Muscle layer of duodenum (tissue), 2 donors: Measurements from ENCODE around the gene ODAD4.
A peak's percentile ranks its signal among the peaks of the same experiment; 100 is the strongest.

Experiments
- H3K27ac ChIP-seq: one replicate; pipeline ENCODE4 v1.7.0; 2013; ENCODE audit warnings: mild to moderate bottlenecking, low read length
- H3K27me3 ChIP-seq: one replicate; pipeline ENCODE4 v1.7.0; 2013; ENCODE audit warnings: low read depth, mild to moderate bottlenecking, control low read depth, low read length
- H3K36me3 ChIP-seq, 2 donors: one replicate each; pipeline ENCODE4 v1.7.0; 2013; ENCODE audit warnings: low read length in 2 of 2, control low read depth in 1 of 2, mild to moderate bottlenecking in 1 of 2; ENCODE audit not compliant: insufficient read depth in 2 of 2, control insufficient read depth in 1 of 2
- H3K4me1 ChIP-seq, 2 donors: one replicate each; pipeline ENCODE4 v1.7.0; 2013; ENCODE audit warnings: low read length in 2 of 2, mild to moderate bottlenecking in 2 of 2, control low read depth in 1 of 2, moderate library complexity in 1 of 2; ENCODE audit not compliant: insufficient read depth in 2 of 2, control insufficient read depth in 1 of 2
- H3K4me3 ChIP-seq, 2 donors: one replicate each; pipeline ENCODE4 v1.7.0; 2013; ENCODE audit warnings: low read length in 2 of 2, low read depth in 1 of 2, mild to moderate bottlenecking in 1 of 2
- H3K9me3 ChIP-seq, 2 donors: one replicate each; pipeline ENCODE4 v1.7.0; 2013; ENCODE audit warnings: low read length in 2 of 2, control low read depth in 1 of 2, mild to moderate bottlenecking in 1 of 2; ENCODE audit not compliant: control insufficient read depth in 1 of 2
- donor health status: healthy.

The ODAD4 gene, protein sequence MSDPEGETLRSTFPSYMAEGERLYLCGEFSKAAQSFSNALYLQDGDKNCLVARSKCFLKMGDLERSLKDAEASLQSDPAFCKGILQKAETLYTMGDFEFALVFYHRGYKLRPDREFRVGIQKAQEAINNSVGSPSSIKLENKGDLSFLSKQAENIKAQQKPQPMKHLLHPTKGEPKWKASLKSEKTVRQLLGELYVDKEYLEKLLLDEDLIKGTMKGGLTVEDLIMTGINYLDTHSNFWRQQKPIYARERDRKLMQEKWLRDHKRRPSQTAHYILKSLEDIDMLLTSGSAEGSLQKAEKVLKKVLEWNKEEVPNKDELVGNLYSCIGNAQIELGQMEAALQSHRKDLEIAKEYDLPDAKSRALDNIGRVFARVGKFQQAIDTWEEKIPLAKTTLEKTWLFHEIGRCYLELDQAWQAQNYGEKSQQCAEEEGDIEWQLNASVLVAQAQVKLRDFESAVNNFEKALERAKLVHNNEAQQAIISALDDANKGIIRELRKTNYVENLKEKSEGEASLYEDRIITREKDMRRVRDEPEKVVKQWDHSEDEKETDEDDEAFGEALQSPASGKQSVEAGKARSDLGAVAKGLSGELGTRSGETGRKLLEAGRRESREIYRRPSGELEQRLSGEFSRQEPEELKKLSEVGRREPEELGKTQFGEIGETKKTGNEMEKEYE

DNA sequence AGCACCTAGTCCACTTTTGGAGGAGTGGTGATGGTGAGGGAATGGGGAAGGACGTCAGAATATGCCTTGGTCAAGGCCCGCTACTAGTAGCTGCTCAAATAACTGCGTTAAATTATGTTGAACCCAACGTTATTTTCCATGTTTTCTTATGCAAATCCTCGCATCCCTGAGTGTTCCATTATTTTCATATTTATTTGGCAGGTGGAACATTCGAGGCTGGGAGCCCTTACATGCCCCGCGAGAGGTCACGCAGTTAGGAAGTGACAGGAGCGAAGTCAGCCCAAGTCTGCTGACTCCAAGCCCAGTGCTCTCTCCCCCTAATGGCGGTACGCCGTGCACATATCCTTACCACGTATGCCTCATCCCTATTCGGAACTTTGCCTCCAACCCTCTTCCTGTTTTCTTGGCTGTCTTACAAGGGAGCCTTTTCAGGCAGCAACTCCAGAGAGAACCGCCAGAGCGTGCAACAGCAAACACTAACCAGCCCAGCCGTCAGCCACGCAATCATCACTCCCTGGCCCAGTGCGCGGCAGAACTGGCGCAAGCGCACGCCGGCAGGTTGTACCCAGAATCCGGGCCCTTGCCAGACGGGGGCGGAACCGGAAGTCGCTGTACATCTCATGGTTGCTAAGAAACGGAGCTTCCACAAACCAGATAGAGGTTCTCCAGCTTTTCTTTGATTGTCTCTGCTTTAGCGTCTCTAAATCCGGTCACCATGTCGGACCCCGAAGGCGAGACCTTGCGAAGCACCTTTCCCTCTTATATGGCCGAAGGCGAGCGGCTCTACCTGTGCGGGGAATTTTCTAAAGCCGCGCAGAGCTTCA, at the start of gene ODAD4:
ODAD4 (plus strand) TSS at position 609 of the 824 bp plus-strand sequence; CDS start at position 716, 107 bp downstream.
- Histone ChIP-seq H3K27me3 (no peaks in the 10 kb centered on the region), H3K27ac (peak within 1 kb of the TSS; percentile 90), H3K4me3 (peak within 1 kb of the TSS; percentile 70 to 81), H3K36me3 (no peaks in the 10 kb centered on the region), H3K4me1 (no peaks in the 10 kb centered on the region), H3K9me3 (no peaks in the 10 kb centered on the region)

DNA sequence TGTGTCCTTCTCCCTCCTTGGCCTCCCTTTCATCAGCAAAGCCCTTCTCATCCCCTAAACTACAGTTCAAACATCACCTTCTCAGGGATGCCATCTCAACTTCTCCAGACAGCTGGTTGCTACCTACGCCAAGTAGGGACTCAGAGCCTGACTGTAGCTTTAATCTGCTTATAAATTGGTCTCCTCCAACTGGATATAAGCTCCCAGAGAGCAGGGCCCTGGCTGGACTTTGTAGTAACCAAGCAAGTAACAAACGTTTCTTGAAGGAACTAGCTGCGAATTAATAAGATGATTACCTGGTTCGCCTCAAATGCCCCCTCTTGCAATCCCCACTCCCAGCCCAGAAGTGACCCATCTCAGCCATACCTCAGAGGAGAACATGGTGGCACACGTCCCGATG, 47.7 kb upstream of the ODAD4 start:
- H3K9me3 ChIP-seq: no peaks in the 10 kb centered on the region
- no peaks in the 10 kb centered on the region for H3K4me1 ChIP-seq
- no peaks in the 10 kb centered on the region for H3K27me3 ChIP-seq
- H3K4me3 ChIP-seq: no peak overlapping the region
- peaks cover 57 to 78% of the 10 kb centered on the region in 2 donors for H3K36me3 ChIP-seq
- no peak overlapping the region for H3K27ac ChIP-seq

DNA sequence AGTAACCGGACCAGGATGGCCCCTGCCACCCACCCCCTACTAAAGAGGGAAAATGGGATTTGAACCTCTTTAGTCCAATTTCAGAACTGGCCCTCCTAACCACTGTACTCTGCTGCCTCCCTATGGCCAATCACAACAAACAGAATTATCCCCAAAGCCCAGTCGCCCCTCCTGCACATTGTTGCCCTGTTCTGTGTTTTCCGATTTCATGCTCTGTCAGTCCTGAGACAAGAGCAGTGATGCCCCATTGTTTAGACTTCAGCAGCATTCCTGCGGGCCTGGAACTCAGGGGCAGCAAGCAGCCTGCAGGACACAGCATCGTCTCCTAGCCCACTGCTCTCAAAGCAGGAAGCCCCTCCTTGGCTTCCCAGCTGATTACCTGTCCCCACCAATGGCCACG, 44.7 kb upstream of the ODAD4 start:
- Histone ChIP-seq H3K27me3 (no peaks in the 10 kb centered on the region), H3K36me3 (peaks cover 59 to 77% of the 10 kb centered on the region in 2 donors), H3K9me3 (no peaks in the 10 kb centered on the region), H3K27ac (no peak overlapping the region), H3K4me1 (no peaks in the 10 kb centered on the region), H3K4me3 (no peak overlapping the region)

DNA sequence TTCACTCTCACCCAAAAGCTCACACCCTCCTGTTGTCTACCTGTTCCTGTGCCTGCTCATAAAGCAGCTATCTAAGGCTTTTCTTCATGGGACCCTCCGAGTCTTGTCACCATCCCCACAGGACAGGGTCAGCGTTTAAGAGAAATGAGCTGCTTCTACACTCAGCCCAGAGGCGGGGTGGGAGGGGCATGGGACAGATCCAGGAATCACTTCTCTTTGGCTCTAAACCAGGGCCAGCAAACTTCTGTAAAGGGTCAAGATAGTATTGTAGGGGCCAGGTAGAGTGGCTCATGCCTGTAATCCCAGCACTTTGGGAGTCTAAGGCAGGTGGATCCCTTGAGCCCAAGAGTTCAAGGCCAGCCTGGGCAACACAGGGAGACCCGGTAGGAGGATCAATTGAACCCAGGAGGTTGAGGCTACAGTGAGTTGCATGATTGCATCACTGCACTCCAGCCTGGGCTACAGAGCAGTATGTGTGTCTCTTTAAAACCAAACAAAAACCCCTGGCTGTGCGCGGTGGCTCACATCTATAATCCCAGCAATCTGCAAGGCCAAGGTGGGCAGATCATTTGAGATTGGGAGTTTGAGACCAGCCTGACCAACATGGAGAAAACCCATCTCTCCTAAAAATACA, 42.0 kb upstream of the ODAD4 start:
- Histone ChIP-seq H3K9me3 (no peaks in the 10 kb centered on the region), H3K27ac (no peak overlapping the region), H3K36me3 (peaks cover 59 to 82% of the 10 kb centered on the region in 2 donors), H3K27me3 (no peaks in the 10 kb centered on the region), H3K4me3 (no peak overlapping the region), H3K4me1 (no peaks in the 10 kb centered on the region)

DNA sequence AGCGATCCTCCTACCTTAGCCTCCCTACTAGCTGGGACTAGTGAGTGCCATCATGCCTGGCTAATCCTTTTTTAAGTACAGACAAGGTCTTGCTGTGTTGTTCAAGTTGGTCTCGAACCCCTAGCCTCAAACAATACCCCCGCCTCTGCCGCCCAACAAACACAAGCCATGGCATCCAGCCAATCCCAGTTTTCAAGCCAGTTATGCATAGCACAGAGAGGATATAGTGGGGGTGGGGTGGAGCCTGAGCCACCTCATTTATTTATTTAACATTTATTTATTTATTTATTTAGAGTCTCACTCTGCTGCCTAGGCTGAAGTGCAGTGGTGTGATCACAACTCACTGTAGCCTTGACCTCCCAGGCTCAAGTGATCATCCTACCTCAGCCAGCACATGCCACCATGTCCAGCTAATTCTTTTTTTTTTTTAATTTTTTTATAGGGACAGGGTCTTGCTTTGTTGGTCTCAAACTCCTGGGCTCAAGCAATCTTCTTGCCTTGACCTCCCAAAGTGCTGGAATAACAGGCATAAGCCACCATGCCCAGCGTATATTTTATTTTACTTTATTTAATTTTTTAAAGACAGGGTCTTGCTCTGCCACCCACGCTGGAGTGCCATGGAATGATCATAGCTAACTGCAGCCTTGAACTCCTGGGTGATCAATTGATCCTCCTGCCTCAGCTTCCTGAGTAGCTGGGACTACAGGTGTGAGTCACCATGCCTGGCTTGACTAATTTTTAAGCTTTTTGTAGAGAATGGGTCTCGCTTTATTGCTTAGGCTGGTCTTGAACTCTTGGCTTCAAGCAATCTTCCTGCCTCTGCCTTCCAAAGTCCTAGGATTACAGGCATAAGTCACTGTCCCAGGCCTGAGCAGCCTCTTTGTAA, 39.0 kb upstream of the ODAD4 start:
- Histone ChIP-seq H3K4me1 (peaks cover 5 to 20% of the 10 kb centered on the region in 2 donors), H3K4me3 (no peak overlapping the region), H3K36me3 (peaks cover 42 to 69% of the 10 kb centered on the region in 2 donors), H3K27me3 (no peaks in the 10 kb centered on the region), H3K27ac (no peak overlapping the region), H3K9me3 (no peaks in the 10 kb centered on the region)

DNA sequence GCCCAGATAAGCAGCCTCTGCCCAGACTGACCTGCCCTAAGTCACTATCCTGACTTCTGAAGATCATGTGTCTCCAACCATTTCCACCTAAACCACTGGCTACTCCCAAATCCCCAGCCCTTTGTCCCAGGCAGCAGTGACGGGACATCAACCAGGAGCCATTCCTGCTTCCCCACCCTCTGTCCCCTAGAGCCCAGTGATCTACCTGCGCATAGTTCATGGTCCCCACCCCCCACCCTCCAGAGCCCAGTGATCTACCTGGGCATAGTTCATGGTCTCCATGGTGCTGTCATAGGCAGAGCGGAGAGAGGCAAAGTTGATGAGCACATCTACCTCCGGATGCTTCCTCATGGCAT, 38.4 kb upstream of the ODAD4 start:
- Histone ChIP-seq H3K27me3 (no peaks in the 10 kb centered on the region), H3K9me3 (no peaks in the 10 kb centered on the region), H3K4me3 (no peak overlapping the region), H3K4me1 (peaks cover 5 to 21% of the 10 kb centered on the region in 2 donors), H3K27ac (no peak overlapping the region), H3K36me3 (peaks cover 45 to 69% of the 10 kb centered on the region in 2 donors)

DNA sequence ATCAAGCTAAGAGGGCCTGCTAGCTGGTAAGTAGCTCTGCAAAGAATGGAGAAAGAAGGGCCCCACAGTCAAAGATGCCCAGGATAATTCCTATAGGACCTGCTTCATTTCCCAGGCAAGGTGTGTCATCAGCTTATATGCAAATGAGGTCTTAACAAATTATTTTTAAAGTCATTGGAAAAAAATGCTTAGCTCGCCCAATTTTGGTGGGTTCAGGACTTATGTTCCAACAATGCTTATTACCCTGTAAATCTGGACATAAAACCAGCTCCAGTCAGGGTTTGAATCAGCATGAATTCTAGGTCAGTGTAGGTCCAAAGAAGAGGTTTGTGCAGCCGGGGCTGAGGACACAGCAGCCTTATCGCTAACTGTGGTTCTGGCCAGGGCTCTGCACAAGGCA, 37.0 kb upstream of the ODAD4 start:
- H3K27ac ChIP-seq: no peak overlapping the region

DNA sequence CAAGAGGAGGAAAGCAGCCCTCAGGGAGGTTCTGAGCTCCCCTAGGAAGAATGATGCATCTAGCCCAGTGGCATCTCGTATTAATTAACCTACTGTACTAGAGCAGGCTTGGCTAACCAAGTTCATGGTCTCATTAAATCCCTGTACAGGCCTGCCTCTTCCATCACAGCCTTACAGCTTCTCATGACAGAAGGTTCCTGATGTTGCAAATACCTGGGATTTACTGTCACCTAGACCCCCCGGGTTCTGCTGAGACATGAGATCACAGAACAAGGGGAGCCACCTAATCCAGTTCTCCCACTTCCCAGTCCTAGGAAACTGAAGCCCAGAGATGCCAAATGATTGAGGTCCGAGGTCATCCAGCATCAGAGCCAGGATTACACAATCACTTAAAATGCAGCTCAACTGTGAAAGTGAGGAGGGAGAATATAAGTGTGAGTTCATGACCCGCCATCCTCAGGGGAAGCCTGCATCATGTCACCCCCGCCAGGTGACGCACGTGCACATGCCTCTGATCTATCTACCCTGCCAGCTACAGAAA, 35.6 kb upstream of the ODAD4 start:
- Histone ChIP-seq H3K27me3 (no peaks in the 10 kb centered on the region), H3K36me3 (peaks cover 48 to 63% of the 10 kb centered on the region in 2 donors), H3K27ac (no peak overlapping the region), H3K9me3 (no peaks in the 10 kb centered on the region), H3K4me3 (no peak overlapping the region), H3K4me1 (peaks cover 5 to 21% of the 10 kb centered on the region in 2 donors)

More for the DNA sequence above, 37.0 kb upstream of the ODAD4 start:
- H3K27me3 ChIP-seq: no peaks in the 10 kb centered on the region
- H3K9me3 ChIP-seq: no peaks in the 10 kb centered on the region
- peaks cover 45 to 72% of the 10 kb centered on the region in 2 donors for H3K36me3 ChIP-seq
- H3K4me1 ChIP-seq: peaks cover 5 to 21% of the 10 kb centered on the region in 2 donors
- H3K4me3 ChIP-seq: no peak overlapping the region

DNA sequence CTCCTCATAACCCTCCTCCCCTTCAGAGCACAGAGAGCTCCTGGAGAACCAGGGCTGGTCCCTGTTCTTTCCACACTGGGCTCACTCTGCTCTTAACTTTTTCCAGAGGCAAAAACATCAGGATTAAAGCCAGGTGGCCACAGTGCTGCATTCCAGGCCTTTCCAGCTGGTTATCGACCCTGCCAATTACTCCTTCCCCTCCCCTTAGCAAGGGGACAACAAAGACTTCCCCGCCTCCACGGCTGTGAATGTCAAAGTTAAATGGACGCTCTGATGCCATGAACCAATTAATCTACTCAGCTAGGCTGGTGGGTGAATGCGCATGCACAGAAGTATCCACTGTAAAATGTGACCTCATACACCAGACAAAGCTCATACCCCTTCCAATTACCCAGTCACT, 34.8 kb upstream of the ODAD4 start:
- H3K9me3 ChIP-seq: no peaks in the 10 kb centered on the region
- H3K27me3 ChIP-seq: no peaks in the 10 kb centered on the region
- peaks cover 46 to 61% of the 10 kb centered on the region in 2 donors for H3K36me3 ChIP-seq
- peaks cover 5 to 21% of the 10 kb centered on the region in 2 donors for H3K4me1 ChIP-seq
- no peak overlapping the region for H3K27ac ChIP-seq
- H3K4me3 ChIP-seq: no peak overlapping the region

DNA sequence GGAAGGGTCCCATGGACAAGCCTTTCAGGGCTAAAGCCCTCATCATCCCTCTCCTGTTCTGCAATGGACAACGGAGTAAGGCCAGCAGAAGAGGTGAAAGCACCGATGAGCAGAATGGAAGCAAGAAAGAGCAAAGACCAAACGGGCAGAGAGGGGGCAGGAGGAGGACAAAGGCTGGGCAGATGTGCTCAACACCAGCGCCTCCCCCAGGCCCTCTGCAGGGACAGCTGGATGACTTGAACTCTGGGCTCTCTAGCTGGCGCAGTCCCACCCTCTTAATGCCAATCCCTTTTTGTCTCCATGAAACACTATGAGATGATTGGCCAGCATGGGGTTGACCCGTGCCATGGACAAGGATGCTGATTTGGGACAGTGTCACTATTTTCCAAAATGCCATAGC, 33.7 kb upstream of the ODAD4 start:
- Histone ChIP-seq H3K36me3 (peaks cover 50 to 63% of the 10 kb centered on the region in 2 donors), H3K4me3 (no peak overlapping the region), H3K27me3 (no peaks in the 10 kb centered on the region), H3K4me1 (peaks cover 5 to 21% of the 10 kb centered on the region in 2 donors), H3K9me3 (no peaks in the 10 kb centered on the region), H3K27ac (no peak overlapping the region)
